GF-D8 (cell line): ENCODE data around the gene EIF1.

Experiments used
- DNase-seq: peaks from one replicate; lab custom pipeline; 2025; lab: John Stamatoyannopoulos, UW

Gene EIF1

GRCh38 chr17:41735744-41736143, 47.1 kb downstream of the EIF1 start:
- DNase-seq = no peak

GRCh38 chr17:41736983-41737679, 48.4 kb downstream of the EIF1 start:
- no peak for DNase-seq

- no peak for DNase-seq
Observed at GRCh38 chr17:41737680-41738023, 49.0 kb downstream of the EIF1 start.

- peak; percentile 6 for DNase-seq
Observed at GRCh38 chr17:41738077-41738800, 49.6 kb downstream of the EIF1 start.

GRCh38 chr17:41738801-41739112, 50.1 kb downstream of the EIF1 start:
- no peak for DNase-seq

- no peak for DNase-seq
Observed at GRCh38 chr17:41739661-41740352, 51.1 kb downstream of the EIF1 start.

GRCh38 chr17:41740506-41740905, 51.8 kb downstream of the EIF1 start:
- no peak for DNase-seq

- DNase-seq = no peak
Observed at GRCh38 chr17:41741709-41742108, 53.0 kb downstream of the EIF1 start.
